Ectodermal cell (in vitro differentiated cells): Measurements from ENCODE around the gene IL6R. TPM values are rescaled to one million over a fixed set of nuclear protein-coding genes. Genes with fewer than 3 reads are reported as not detected.
"Not testable (repeated sequence)": the region's sequence is repeated elsewhere in the genome, so short reads cannot be mapped to it uniquely, and the experiment has no call there.

Experiments used
- H3K27ac ChIP-seq: 2 replicates; pipeline ENCODE4 v1.7.0; 2013; ENCODE audit warnings: mild to moderate bottlenecking, low read depth, low read length; ENCODE audit not compliant: insufficient read depth, poor library complexity, severe bottlenecking
- H3K27me3 ChIP-seq: 2 replicates; pipeline ENCODE4 v1.7.0; 2013; ENCODE audit warnings: mild to moderate bottlenecking, low read length; ENCODE audit not compliant: insufficient read depth, control insufficient read depth, poor library complexity, severe bottlenecking
- H3K36me3 ChIP-seq: one replicate; pipeline ENCODE4 v1.7.0; 2013; ENCODE audit warnings: low read length; ENCODE audit not compliant: control insufficient read depth, insufficient read depth
- H3K4me1 ChIP-seq: one replicate; pipeline ENCODE4 v1.7.0; 2013; ENCODE audit warnings: low read length; ENCODE audit not compliant: control insufficient read depth, insufficient read depth
- H3K4me3 ChIP-seq: 2 replicates; pipeline ENCODE4 v1.7.0; 2013; ENCODE audit warnings: low read depth, low read length, control low read depth; ENCODE audit not compliant: insufficient read depth
- H3K9me3 ChIP-seq: 2 replicates; pipeline ENCODE4 v1.7.0; 2013; ENCODE audit warnings: mild to moderate bottlenecking, low read length, moderate library complexity; ENCODE audit not compliant: control insufficient read depth
- WGBS, 2 experiments: methylation state at CpG; one replicate each; pipeline ENCODE4 v1.1.7; 2013; ENCODE audit warnings: missing lambda C conversion rate in 2 of 2; 5-methylcytosine and 5-hydroxymethylcytosine counted together
- polyA plus RNA-seq, 4 experiments: library from polyadenylated mRNA; stranded (reverse); fragments of 50-300 nt; gene quantifications; one replicate each; pipeline ENCODE4 v1.2.3, GENCODE V29; 2013

Gene IL6R
- 0.67 TPM for polyA plus RNA-seq (2013, experiment 1 of 4)
- 0.37 TPM for polyA plus RNA-seq (2013, experiment 2 of 4)
- polyA plus RNA-seq (2013, experiment 3 of 4), result 0.43 TPM
- polyA plus RNA-seq (2013, experiment 4 of 4), result 0.49 TPM

GRCh38 chr1:154404984-154405746, at the start of gene IL6R:
TSS of gene IL6R (plus strand) at chr1:154405343. CDS start at chr1:154405630, 287 bp downstream.
- 2% methylated on average over 66 of the region's 66 CpGs for WGBS, 2 experiments
- Histone ChIP-seq H3K27ac (no peak within 1 kb of the TSS), H3K27me3 (peaks cover 63% of the 10 kb centered on the region)

DNA sequence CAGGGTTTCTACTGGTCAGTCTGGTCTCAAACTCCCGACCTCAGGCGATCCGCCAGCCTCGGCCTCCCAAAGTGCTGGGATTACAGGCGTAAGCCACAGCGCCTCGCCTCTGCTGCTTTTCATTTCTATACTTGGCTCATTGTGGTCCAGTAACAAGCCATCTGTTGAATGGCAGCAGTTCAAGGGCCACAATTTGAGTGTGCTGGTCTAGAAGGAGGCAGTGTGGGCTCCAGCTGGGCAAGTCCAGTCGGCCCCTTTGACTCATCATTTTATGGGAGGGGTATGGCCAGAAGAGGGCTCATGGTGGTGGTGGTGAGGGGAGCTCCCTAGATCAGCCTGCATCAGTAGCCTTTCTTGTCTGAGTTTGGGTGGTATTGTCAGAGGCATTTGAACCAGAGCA, 46.6 kb upstream of the IL6R start:
- H3K9me3 ChIP-seq, result no peaks in the 10 kb centered on the region
- H3K4me3 ChIP-seq, result no peak overlapping the region
- H3K27me3 ChIP-seq, result peaks cover 6% of the 10 kb centered on the region
- no peaks in the 10 kb centered on the region for H3K4me1 ChIP-seq
- H3K27ac ChIP-seq, result no peak overlapping the region
- 95 to 96% methylated on average over 8 of the region's 8 CpGs for WGBS, 2 experiments
- H3K36me3 ChIP-seq, result no peaks in the 10 kb centered on the region

More at GRCh38 chr1:154404984-154405746, at the start of gene IL6R:
- Histone ChIP-seq H3K4me3 (peak within 1 kb of the TSS; percentile 32), H3K9me3 (no peaks in the 10 kb centered on the region), H3K36me3 (no peaks in the 10 kb centered on the region), H3K4me1 (peaks cover 9% of the 10 kb centered on the region)

- Histone ChIP-seq H3K4me3 (no peak overlapping the region), H3K9me3 (no peaks in the 10 kb centered on the region), H3K27ac (no peak overlapping the region), H3K36me3 (no peaks in the 10 kb centered on the region), H3K4me1 (no peaks in the 10 kb centered on the region), H3K27me3 (no peaks in the 10 kb centered on the region)
Observed at GRCh38 chr1:154360288-154360687, 44.9 kb upstream of the IL6R start.

- not testable (repeated sequence) for H3K9me3 ChIP-seq, H3K4me3 ChIP-seq, H3K27ac ChIP-seq, H3K27me3 ChIP-seq, H3K36me3 ChIP-seq, H3K4me1 ChIP-seq
- 90 to 95% methylated on average over 2 to 5 of the region's 5 CpGs for WGBS, 2 experiments
Observed at GRCh38 chr1:154360881-154361280, 44.3 kb upstream of the IL6R start.

- H3K36me3 ChIP-seq, result no peaks in the 10 kb centered on the region
- H3K27me3 ChIP-seq, result no peaks in the 10 kb centered on the region
- 78 to 82% methylated on average over 3 of the region's 3 CpGs for WGBS, 2 experiments
- no peak overlapping the region for H3K4me3 ChIP-seq
- H3K9me3 ChIP-seq, result no peaks in the 10 kb centered on the region
- no peak overlapping the region for H3K27ac ChIP-seq
- H3K4me1 ChIP-seq, result no peaks in the 10 kb centered on the region
Observed at GRCh38 chr1:154361357-154361756, 43.8 kb upstream of the IL6R start.

DNA sequence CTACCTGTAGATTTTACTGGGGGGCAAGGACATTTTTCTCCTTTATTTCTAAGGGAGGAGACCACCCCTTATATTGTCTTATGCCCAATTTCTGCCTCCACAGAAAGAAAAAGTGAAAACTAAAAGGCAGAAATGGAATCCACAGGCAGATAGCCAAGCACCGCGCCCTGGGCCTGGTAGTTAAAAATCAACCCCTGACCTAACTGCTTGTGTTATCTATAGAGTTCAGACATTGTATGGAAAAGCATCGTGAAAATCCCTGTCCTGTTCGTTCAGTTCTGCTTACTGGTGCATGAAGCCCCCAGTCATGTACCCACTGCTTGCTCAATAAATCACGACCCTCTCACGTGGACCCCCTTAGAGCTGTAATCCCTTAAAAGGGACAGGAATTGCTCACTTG, 33.7 kb upstream of the IL6R start:
- Histone ChIP-seq H3K36me3 (no peaks in the 10 kb centered on the region), H3K27me3 (no peaks in the 10 kb centered on the region), H3K4me1 (no peaks in the 10 kb centered on the region), H3K9me3 (no peaks in the 10 kb centered on the region), H3K27ac (no peak overlapping the region), H3K4me3 (no peak overlapping the region)
- 92 to 94% methylated on average over 6 of the region's 6 CpGs for WGBS, 2 experiments

GRCh38 chr1:154373777-154374357, 31.3 kb upstream of the IL6R start:
- not testable (repeated sequence) for H3K27ac ChIP-seq, H3K4me3 ChIP-seq
- WGBS, 2 experiments, result 89 to 98% methylated on average over 6 to 7 of the region's 7 CpGs

DNA sequence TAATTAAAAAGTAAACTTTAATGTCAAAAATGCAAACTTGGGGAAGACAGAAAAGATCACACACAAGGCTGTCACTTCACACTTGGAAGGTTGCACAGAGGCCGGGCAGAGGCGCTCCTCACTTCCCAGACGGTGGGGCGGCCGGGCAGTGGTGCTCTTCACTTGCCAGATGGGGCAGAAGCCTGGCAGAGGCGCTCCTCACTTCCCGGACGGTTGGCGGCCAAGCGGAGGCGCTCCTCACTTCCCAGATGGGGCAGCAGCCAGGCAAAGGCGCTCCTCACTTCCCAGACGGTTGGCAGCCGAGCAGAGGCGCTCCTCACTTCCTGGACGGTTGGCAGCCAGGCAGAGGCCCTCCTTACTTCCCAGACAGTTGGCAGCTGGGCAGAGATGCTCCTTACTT, 25.8 kb upstream of the IL6R start:
- no peaks in the 10 kb centered on the region for H3K36me3 ChIP-seq
- no peak overlapping the region for H3K4me3 ChIP-seq
- no peak overlapping the region for H3K27ac ChIP-seq
- no peaks in the 10 kb centered on the region for H3K9me3 ChIP-seq
- H3K4me1 ChIP-seq, result no peaks in the 10 kb centered on the region
- WGBS, 2 experiments, result 86% methylated on average over 16 of the region's 16 CpGs
- H3K27me3 ChIP-seq, result no peaks in the 10 kb centered on the region

More at GRCh38 chr1:154373777-154374357, 31.3 kb upstream of the IL6R start:
- not testable (repeated sequence) for H3K27me3 ChIP-seq, H3K36me3 ChIP-seq, H3K9me3 ChIP-seq, H3K4me1 ChIP-seq

DNA sequence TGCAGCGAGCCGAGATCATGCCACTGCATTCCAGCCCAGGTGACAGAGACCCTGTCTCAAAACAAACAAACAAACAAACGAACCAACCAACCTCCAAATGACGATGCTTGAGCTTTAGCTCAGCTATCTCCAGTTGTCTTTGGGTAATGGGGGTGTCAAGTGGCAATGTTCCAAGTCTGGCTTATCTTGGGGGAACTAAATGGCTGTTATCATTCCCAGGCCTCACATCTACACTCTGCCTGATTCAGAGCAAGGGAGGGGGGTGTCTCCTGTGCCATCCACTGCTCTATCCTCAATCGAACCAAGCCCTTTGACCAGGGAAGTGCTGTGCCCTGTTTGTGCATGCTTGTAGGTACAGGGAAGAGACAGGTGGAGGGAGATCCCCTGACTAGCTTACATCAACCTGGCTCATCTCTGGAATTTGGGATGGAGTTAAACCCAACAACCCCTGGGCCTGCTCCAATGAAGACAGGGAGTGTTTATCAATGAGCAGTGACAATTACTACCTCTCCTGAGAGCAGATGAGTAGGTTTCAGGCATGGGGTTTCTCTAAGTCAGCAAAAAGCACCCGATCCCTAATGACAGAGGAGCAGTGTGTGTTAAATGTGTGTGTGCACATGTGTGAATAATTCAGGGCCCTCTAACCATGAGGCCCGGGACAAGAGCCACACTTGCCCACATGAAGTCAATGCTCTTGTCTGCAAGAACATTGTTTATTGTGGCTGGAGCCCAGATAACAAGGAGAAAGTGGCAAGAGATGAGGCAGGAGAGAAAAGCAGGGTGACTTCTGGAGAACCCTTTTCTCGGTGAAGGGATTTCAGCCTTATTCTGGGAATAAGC, 20.3 kb upstream of the IL6R start:
- 91 to 96% methylated on average over 7 to 8 of the region's 8 CpGs for WGBS, 2 experiments

More for the DNA sequence above, 20.3 kb upstream of the IL6R start:
- H3K4me1 ChIP-seq, result no peaks in the 10 kb centered on the region
- no peaks in the 10 kb centered on the region for H3K27me3 ChIP-seq
- no peak overlapping the region for H3K4me3 ChIP-seq
- no peak overlapping the region for H3K27ac ChIP-seq
- H3K9me3 ChIP-seq, result no peaks in the 10 kb centered on the region
- no peaks in the 10 kb centered on the region for H3K36me3 ChIP-seq
